CD8-positive, alpha-beta memory T cell (primary cell): Measurements from ENCODE around the gene COG8. TPM values are rescaled to one million over a fixed set of nuclear protein-coding genes. Genes with fewer than 3 reads are reported as not detected.

Experiments used
- CTCF ChIA-PET: fragments of 350-600 bp; sonication (Branson Sonifier 250); formaldehyde crosslinking; loops from one replicate; lab custom pipeline; 2021; ENCODE audit warnings: antibody characterized with exemption; lab: Charles Lee
- POLR2A ChIA-PET: fragments of 350-600 bp; sonication (Branson Sonifier 250); formaldehyde crosslinking; loops from one replicate; lab custom pipeline; 2021; ENCODE audit warnings: antibody characterized with exemption; lab: Charles Lee
- DNase-seq, 5 donors: peaks; one replicate each; pipeline versions ENCODE4 v3.0.0 to v3.0.0-alpha.2; 2020 to 2022; ENCODE audit warnings: mixed read lengths in 1 of 5
- H3K27ac ChIP-seq: one replicate; pipeline ENCODE4 v1.7.0; 2013; ENCODE audit warnings: low read depth, mild to moderate bottlenecking, low read length, moderate library complexity
- H3K27me3 ChIP-seq: 2 replicates; pipeline ENCODE4 v1.7.0; 2013; ENCODE audit warnings: low read length, mild to moderate bottlenecking; ENCODE audit not compliant: insufficient read depth, poor library complexity, severe bottlenecking
- H3K36me3 ChIP-seq: 2 replicates; pipeline ENCODE4 v1.7.0; 2013; ENCODE audit warnings: mild to moderate bottlenecking, low read length, moderate library complexity; ENCODE audit not compliant: insufficient read depth
- H3K4me1 ChIP-seq: 2 replicates; pipeline ENCODE4 v1.7.0; 2013; ENCODE audit warnings: mild to moderate bottlenecking, low read length, moderate library complexity; ENCODE audit not compliant: insufficient read depth
- H3K4me3 ChIP-seq: 2 replicates; pipeline ENCODE4 v1.7.0; 2013; ENCODE audit warnings: mild to moderate bottlenecking, low read length
- H3K9me3 ChIP-seq: 2 replicates; pipeline ENCODE4 v1.7.0; 2013; ENCODE audit warnings: mild to moderate bottlenecking, low read length
- H3K27ac Mint-ChIP-seq, 8 donors: one replicate each; pipeline ENCODE4 v1.8.0; 2020 to 2021; ENCODE audit warnings: mixed read lengths in 8 of 8, mild to moderate bottlenecking in 6 of 8, inconsistent platforms in 3 of 8, moderate library complexity in 3 of 8
- H3K27me3 Mint-ChIP-seq, 2 donors: one replicate each; pipeline ENCODE4 v1.8.0; 2020 to 2021; ENCODE audit warnings: mixed read lengths in 2 of 2, mild to moderate bottlenecking in 1 of 2, moderate library complexity in 1 of 2
- H3K36me3 Mint-ChIP-seq, 3 donors: one replicate each; pipeline ENCODE4 v1.8.0; 2020 to 2021; ENCODE audit warnings: mixed read lengths in 3 of 3, inconsistent platforms in 1 of 3, mild to moderate bottlenecking in 1 of 3
- H3K4me1 Mint-ChIP-seq, 3 donors: one replicate each; pipeline ENCODE4 v1.8.0; 2020 to 2021; ENCODE audit warnings: mixed read lengths in 3 of 3, inconsistent platforms in 1 of 3, mild to moderate bottlenecking in 1 of 3
- H3K4me3 Mint-ChIP-seq, 7 donors: one replicate each; pipeline ENCODE4 v1.8.0; 2020 to 2021; ENCODE audit warnings: mixed read lengths in 7 of 7, mild to moderate bottlenecking in 6 of 7, moderate library complexity in 4 of 7, inconsistent platforms in 2 of 7
- H3K9me3 Mint-ChIP-seq, 5 donors: one replicate each; pipeline ENCODE4 v1.8.0; 2020 to 2022; ENCODE audit warnings: mixed read lengths in 5 of 5, mild to moderate bottlenecking in 3 of 5, moderate library complexity in 2 of 5, inconsistent platforms in 1 of 5
- polyA plus RNA-seq: library from polyadenylated mRNA; unstranded; fragments of 300-500 nt; fragmentation: Illumina TruSeq; gene quantifications from one replicate; pipeline ENCODE4 v1.2.3, GENCODE V29; 2021
- total RNA-seq, 2 experiments: library from RNA; stranded (reverse); gene quantifications; one replicate each; pipeline ENCODE4 v1.2.3, GENCODE V29; 2021

The COG8 gene
- total and polyA plus RNA-seq, 3 experiments from 2014 or later = 38.1 to 42.3 (median 40.0) TPM

DNA sequence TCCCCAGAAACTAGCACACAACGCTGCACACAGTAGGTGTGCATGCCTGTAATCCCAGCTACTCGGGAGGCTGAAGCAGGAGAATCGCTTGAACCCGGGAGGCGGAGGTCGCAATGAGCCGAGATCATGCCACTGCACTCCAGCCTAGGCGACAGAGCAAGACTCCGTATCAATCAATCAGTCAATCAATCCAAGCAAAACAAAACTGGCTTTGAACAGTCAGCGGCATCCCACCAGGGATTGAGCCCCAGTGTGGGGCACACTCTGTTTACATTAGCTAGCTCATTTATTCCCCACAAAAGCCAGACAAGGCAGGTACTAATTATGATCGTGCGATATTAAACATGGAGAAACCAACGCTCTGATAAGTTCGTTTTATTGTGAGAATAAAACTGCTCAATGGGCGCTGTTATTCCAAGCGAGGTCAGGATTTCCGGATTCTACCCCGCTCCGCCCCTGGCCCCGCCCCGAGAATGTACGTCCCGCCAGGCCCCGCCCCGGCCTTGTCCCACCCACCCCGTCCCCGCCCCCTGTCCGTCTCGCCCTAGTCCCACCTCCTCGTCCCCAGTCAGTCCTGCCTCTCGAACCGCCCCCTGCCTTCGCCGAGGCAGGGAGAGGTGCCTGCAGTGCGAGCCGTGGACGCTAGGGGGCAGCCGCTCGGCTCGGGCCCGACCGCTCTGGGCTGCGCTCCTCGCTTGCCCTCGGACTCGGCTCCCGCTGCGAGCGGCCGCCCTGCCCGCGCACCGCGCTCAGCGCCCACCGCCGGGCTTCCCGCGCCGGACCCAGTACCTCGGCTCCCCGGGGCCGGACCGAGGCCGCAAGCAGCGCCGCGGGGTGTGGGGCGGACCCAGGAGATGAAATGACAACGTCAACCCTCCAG, 28.5 kb downstream of the COG8 start, which contains the start of gene VPS4A:
VPS4A (plus strand) TSS at position 698 of the 880 bp plus-strand sequence; CDS start at position 860, 162 bp downstream.
- no peaks in the 10 kb centered on the region for H3K9me3 ChIP-seq
- H3K4me3 ChIP-seq = peak within 1 kb of the TSS; percentile 87
- peaks cover 9% of the 10 kb centered on the region for H3K36me3 ChIP-seq
- Mint-ChIP-seq H3K9me3 (no peaks in the 10 kb centered on the region), H3K4me3 (peak within 1 kb of the TSS; percentile 95 to 99 (median 98)), H3K4me1 (peaks cover 25 to 42% (median 34%) of the 10 kb centered on the region in 3 donors), H3K36me3 (peaks cover 0 to 33% (median 3%) of the 10 kb centered on the region in 3 donors), H3K27ac (peak within 1 kb of the TSS; percentile 91 to 99 (median 96)), H3K27me3 (no peaks in the 10 kb centered on the region)
- CTCF ChIA-PET = interaction anchor here (0.6 to 1.1 kb wide), 3 partner anchors 24 to 714 kb away, joined by 3 read pairs; partner anchors contain the start of gene COG8
- H3K4me1 ChIP-seq = peaks cover 10% of the 10 kb centered on the region
- POLR2A ChIA-PET = interaction anchor here (0.8 to 0.9 kb wide), 2 partner anchors 178 to 181 kb away, joined by 3 read pairs; no protein-coding TSS in a partner anchor
- H3K27me3 ChIP-seq = no peaks in the 10 kb centered on the region
- peak within 1 kb of the TSS; percentile 81 for H3K27ac ChIP-seq
- peak; percentile 96 to 98 (median 97) for DNase-seq

- Mint-ChIP-seq H3K4me3 (peak overlapping the region; percentile 2 to 57 (median 34)), H3K36me3 (peaks cover 0 to 20% (median 1%) of the 10 kb centered on the region in 3 donors), H3K9me3 (no peaks in the 10 kb centered on the region), H3K27me3 (no peaks in the 10 kb centered on the region), H3K27ac (peak overlapping the region in 7 of 8 donors; percentile 1 to 50 (median 25)), H3K4me1 (peaks cover 25 to 35% (median 30%) of the 10 kb centered on the region in 3 donors)
- H3K9me3 ChIP-seq = no peaks in the 10 kb centered on the region
- POLR2A ChIA-PET = no interaction called here
- CTCF ChIA-PET = interaction anchor here (1.1 kb wide), 1 partner anchor 30 kb away, joined by 3 read pairs; the partner anchor contains the start of gene COG8
- DNase-seq = no peak
- H3K4me3 ChIP-seq = no peak overlapping the region
- H3K36me3 ChIP-seq = peaks cover under 1% of the 10 kb centered on the region
- peaks cover 10% of the 10 kb centered on the region for H3K4me1 ChIP-seq
- H3K27me3 ChIP-seq = no peaks in the 10 kb centered on the region
- H3K27ac ChIP-seq = no peak overlapping the region
Observed at GRCh38 chr16:69309316-69309715, 30.0 kb downstream of the COG8 start.

- H3K4me3 ChIP-seq = no peak overlapping the region
- CTCF ChIA-PET = no interaction called here
- H3K36me3 Mint-ChIP-seq = peaks cover 0 to 14% (median 5%) of the 10 kb centered on the region in 3 donors
Observed at GRCh38 chr16:69307856-69308255, 31.5 kb downstream of the COG8 start.

DNA sequence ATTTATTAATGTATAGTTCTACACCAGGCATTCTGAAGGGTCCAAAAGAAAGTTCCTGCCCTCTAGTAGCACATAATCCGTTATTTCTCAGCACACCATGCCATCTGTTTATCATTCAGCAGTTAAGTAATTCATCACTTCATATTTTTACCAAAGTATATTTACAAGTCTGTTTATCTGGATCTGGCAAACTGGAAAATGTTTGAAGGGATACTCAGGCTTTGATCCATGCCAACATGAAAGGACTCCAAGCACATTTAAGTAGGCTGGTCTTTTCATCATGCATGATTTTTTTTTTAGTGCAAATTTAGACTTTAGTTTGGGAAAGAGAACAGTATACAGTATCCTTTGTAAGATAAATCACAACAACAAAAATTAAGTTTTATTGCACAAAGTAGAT, 32.3 kb downstream of the COG8 start:
- no peaks in the 10 kb centered on the region for H3K36me3 ChIP-seq
- H3K27ac Mint-ChIP-seq = peak overlapping the region in 1 of 8 donors; percentile 27
- no peak overlapping the region for H3K27ac ChIP-seq
- DNase-seq = no peak
- H3K4me3 ChIP-seq = no peak overlapping the region
- no peaks in the 10 kb centered on the region for H3K9me3 ChIP-seq
- no peaks in the 10 kb centered on the region for H3K27me3 ChIP-seq
- no peaks in the 10 kb centered on the region for H3K9me3 Mint-ChIP-seq
- H3K4me3 Mint-ChIP-seq = no peak overlapping the region
- peaks cover 0 to 14% (median 5%) of the 10 kb centered on the region in 3 donors for H3K36me3 Mint-ChIP-seq
- POLR2A ChIA-PET = no interaction called here
- H3K4me1 ChIP-seq = peaks cover 5% of the 10 kb centered on the region
- no peaks in the 10 kb centered on the region for H3K27me3 Mint-ChIP-seq
- CTCF ChIA-PET = no interaction called here
- H3K4me1 Mint-ChIP-seq = peaks cover 10 to 15% (median 12%) of the 10 kb centered on the region in 3 donors

More at GRCh38 chr16:69307856-69308255, 31.5 kb downstream of the COG8 start:
- Histone ChIP-seq H3K36me3 (no peaks in the 10 kb centered on the region), H3K27me3 (no peaks in the 10 kb centered on the region), H3K4me1 (peaks cover 5% of the 10 kb centered on the region), H3K9me3 (no peaks in the 10 kb centered on the region), H3K27ac (no peak overlapping the region)
- H3K27ac Mint-ChIP-seq = no peak overlapping the region
- H3K4me3 Mint-ChIP-seq = peak overlapping the region in 1 of 7 donors; percentile 38
- H3K9me3 Mint-ChIP-seq = no peaks in the 10 kb centered on the region
- no peak for DNase-seq
- H3K4me1 Mint-ChIP-seq = peaks cover 13 to 21% (median 16%) of the 10 kb centered on the region in 3 donors
- H3K27me3 Mint-ChIP-seq = no peaks in the 10 kb centered on the region
- POLR2A ChIA-PET = no interaction called here

DNA sequence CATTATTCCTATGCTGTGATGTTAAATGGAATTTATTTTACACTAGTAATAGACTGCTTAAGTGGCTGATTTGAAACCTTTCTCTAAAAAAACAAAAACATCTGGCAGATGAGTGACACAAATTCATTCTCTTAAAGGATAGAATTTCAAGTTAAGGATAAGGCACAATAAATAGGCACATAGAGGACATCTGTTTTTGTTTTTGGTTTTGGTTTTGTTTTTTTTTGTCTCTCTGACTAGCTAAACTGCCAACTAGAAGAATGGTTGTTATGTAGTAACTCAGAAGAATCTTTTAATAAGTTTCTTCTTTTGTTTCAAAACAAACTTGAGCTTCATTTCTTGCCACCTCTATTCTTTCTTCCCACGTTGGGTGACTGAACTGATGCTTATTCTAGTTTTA, 33.3 kb downstream of the COG8 start:
- H3K27me3 ChIP-seq = no peaks in the 10 kb centered on the region
- H3K4me1 ChIP-seq = peaks cover 5% of the 10 kb centered on the region
- POLR2A ChIA-PET = no interaction called here
- H3K36me3 ChIP-seq = no peaks in the 10 kb centered on the region
- H3K27me3 Mint-ChIP-seq = no peaks in the 10 kb centered on the region
- H3K27ac Mint-ChIP-seq = peak overlapping the region in 4 of 8 donors; percentile 9 to 36 (median 31)
- no peaks in the 10 kb centered on the region for H3K9me3 Mint-ChIP-seq
- H3K27ac ChIP-seq = no peak overlapping the region
- DNase-seq = no peak
- H3K36me3 Mint-ChIP-seq = peaks cover 0 to 17% (median 8%) of the 10 kb centered on the region in 3 donors
- peak overlapping the region in 1 of 7 donors; percentile 15 for H3K4me3 Mint-ChIP-seq
- H3K9me3 ChIP-seq = no peaks in the 10 kb centered on the region
- H3K4me3 ChIP-seq = no peak overlapping the region
- H3K4me1 Mint-ChIP-seq = peaks cover 7 to 11% (median 8%) of the 10 kb centered on the region in 3 donors
- CTCF ChIA-PET = interaction anchor here (0.7 kb wide), 1 partner anchor 459 kb away, joined by 3 read pairs; no protein-coding TSS in a partner anchor

DNA sequence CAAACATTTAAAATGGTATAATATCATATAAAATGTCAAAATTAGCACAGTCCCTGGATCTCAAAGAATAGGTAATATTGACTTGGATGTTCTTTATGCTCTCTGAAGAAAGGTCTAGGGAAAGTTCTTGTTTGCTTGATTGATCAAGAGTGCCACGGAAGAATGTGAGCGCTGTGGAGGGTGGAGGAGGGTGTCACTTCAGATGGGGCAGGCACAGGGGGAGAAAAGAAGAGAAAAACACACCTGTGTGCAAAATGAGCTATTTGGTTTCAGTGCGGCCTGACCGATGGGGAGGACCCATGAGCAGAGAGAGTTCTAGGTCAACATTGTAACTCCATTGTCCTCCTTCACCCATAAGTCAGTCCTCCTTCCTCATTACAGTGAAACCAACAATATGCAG, 37.1 kb downstream of the COG8 start:
- POLR2A ChIA-PET = no interaction called here
- CTCF ChIA-PET = interaction anchor here (1.0 kb wide), 1 partner anchor 152 kb away, joined by 3 read pairs; no protein-coding TSS in a partner anchor

GRCh38 chr16:69301861-69302260, 37.5 kb downstream of the COG8 start:
- no peak overlapping the region for H3K27ac ChIP-seq
- no peaks in the 10 kb centered on the region for H3K4me1 Mint-ChIP-seq
- POLR2A ChIA-PET = no interaction called here
- peak overlapping the region in 1 of 8 donors; percentile 43 for H3K27ac Mint-ChIP-seq
- DNase-seq = no peak
- no peaks in the 10 kb centered on the region for H3K4me1 ChIP-seq
- H3K27me3 ChIP-seq = no peaks in the 10 kb centered on the region
- no peaks in the 10 kb centered on the region for H3K27me3 Mint-ChIP-seq
- peaks cover 4% of the 10 kb centered on the region for H3K36me3 ChIP-seq
- H3K36me3 Mint-ChIP-seq = peaks cover 0 to 37% (median 8%) of the 10 kb centered on the region in 3 donors
- H3K4me3 Mint-ChIP-seq = no peak overlapping the region
- H3K9me3 ChIP-seq = no peaks in the 10 kb centered on the region
- no peak overlapping the region for H3K4me3 ChIP-seq
- H3K9me3 Mint-ChIP-seq = no peaks in the 10 kb centered on the region
- CTCF ChIA-PET = interaction anchor here (1.1 kb wide), 1 partner anchor 38 kb away, joined by 3 read pairs; no protein-coding TSS in a partner anchor

More for the DNA sequence above, 37.1 kb downstream of the COG8 start:
- H3K27ac Mint-ChIP-seq = peak overlapping the region in 2 of 8 donors; percentile 19 to 55
- Histone ChIP-seq H3K9me3 (no peaks in the 10 kb centered on the region), H3K27me3 (no peaks in the 10 kb centered on the region), H3K4me3 (no peak overlapping the region), H3K27ac (no peak overlapping the region), H3K4me1 (no peaks in the 10 kb centered on the region), H3K36me3 (peaks cover 4% of the 10 kb centered on the region)
- H3K36me3 Mint-ChIP-seq = peaks cover 0 to 37% (median 8%) of the 10 kb centered on the region in 3 donors
- DNase-seq = no peak
- no peak overlapping the region for H3K4me3 Mint-ChIP-seq
- H3K9me3 Mint-ChIP-seq = no peaks in the 10 kb centered on the region
- H3K27me3 Mint-ChIP-seq = no peaks in the 10 kb centered on the region
- no peaks in the 10 kb centered on the region for H3K4me1 Mint-ChIP-seq
